GM12878 (cell line): ENCODE results near the gene LDB2. TPM values are rescaled to one million over a fixed set of nuclear protein-coding genes. Genes with fewer than 3 reads are reported as not detected.

Source experiments
- ATAC-seq: fragments of 200-7000 bp; cut with Tn5 transposase; 3 replicates; pipeline ENCODE4 v1.9.1; 2020; ENCODE audit warnings: mild to moderate bottlenecking, moderate library complexity
- BruUV-seq: library from RNA; stranded (reverse); fragments of 400-500 nt; replicated peaks from 2 replicates; lab custom pipeline; 2021; lab: Mats Ljungman, UMichigan
- CTCF ChIA-PET: fragments of 300-600 bp; sonication (Branson Sonifier 250); formaldehyde crosslinking; extraction: SDS; loops from one replicate; lab custom pipeline; 2021; ENCODE audit warnings: inconsistent platforms; lab: Yijun Ruan, JAX
- POLR2A ChIA-PET: fragments of 350-600 bp; formaldehyde crosslinking; extraction: SDS; loops from one replicate; lab custom pipeline; 2021; ENCODE audit warnings: inconsistent platforms; lab: Charles Lee
- RAD21 ChIA-PET: fragments of 300-600 bp; sonication (Branson Sonifier 250); formaldehyde crosslinking; loops from one replicate; lab custom pipeline; 2023; ENCODE audit warnings: antibody characterized with exemption; ENCODE audit not compliant: unreplicated experiment; lab: Charles Lee
- SMC1A ChIA-PET: fragments of 300-600 bp; sonication (Branson Sonifier 250); formaldehyde crosslinking; loops from one replicate; lab custom pipeline; 2023; ENCODE audit not compliant: unreplicated experiment, uncharacterized antibody; lab: Charles Lee
- DNase-seq: peaks from one replicate; pipeline ENCODE4 v3.0.0-alpha.2; 2011; ENCODE audit warnings: low read depth, low spot score
- FAIRE-seq: peaks from 3 replicates; lab custom pipeline; 2011; peaks lifted over from hg19 to GRCh38; lab: Jason Lieb, UNC
- H2AFZ ChIP-seq: 2 replicates; pipeline ENCODE4 v1.6.0; 2011; ENCODE audit warnings: low read depth, low read length, control low read depth; ENCODE audit not compliant: control insufficient read depth
- H3K27ac ChIP-seq: 2 replicates; pipeline ENCODE4 v1.5.1; 2011; ENCODE audit warnings: control low read depth; ENCODE audit not compliant: control insufficient read depth, insufficient read depth
- H3K27me3 ChIP-seq, 2 experiments: replicated peaks in 1 of 2; 2 replicates each; pipeline versions ENCODE4 v1.6.0 to v1.6.1; 2011; ENCODE audit warnings: low read length in 1 of 2; ENCODE audit not compliant: control insufficient read depth in 2 of 2, insufficient read depth in 2 of 2
- H3K36me3 ChIP-seq, 2 experiments: 2 replicates each; pipeline ENCODE4 v1.5.1; 2011; ENCODE audit warnings: low read length in 1 of 2; ENCODE audit not compliant: control insufficient read depth in 2 of 2, insufficient read depth in 2 of 2
- H3K4me1 ChIP-seq: 2 replicates; pipeline ENCODE4 v1.6.1; 2011; ENCODE audit warnings: mild to moderate bottlenecking, low read length, moderate library complexity, mixed read lengths; ENCODE audit not compliant: control insufficient read depth, insufficient read depth
- H3K4me2 ChIP-seq: 2 replicates; pipeline ENCODE4 v1.6.0; 2011; ENCODE audit warnings: control low read depth; ENCODE audit not compliant: control insufficient read depth, insufficient read depth
- H3K4me3 ChIP-seq: fragments of 200-600 bp; sonication (generic); 2 replicates; pipeline ENCODE4 v1.5.1; 2016
- H3K79me2 ChIP-seq: 2 replicates; pipeline ENCODE4 v1.6.0; 2011; ENCODE audit warnings: low read length; ENCODE audit not compliant: control insufficient read depth, insufficient read depth
- H3K9ac ChIP-seq: 2 replicates; pipeline ENCODE4 v1.8.0; 2011; ENCODE audit warnings: low read length, control low read depth, mixed read lengths; ENCODE audit not compliant: control insufficient read depth, insufficient read depth
- H3K9me3 ChIP-seq: replicated peaks from 3 replicates; pipeline ENCODE4 v1.5.1; 2011; ENCODE audit warnings: mild to moderate bottlenecking, low read length; ENCODE audit not compliant: control insufficient read depth, insufficient read depth
- H4K20me1 ChIP-seq: 2 replicates; pipeline ENCODE4 v1.6.0; 2011; ENCODE audit not compliant: control insufficient read depth, insufficient read depth
- CBX3 ChIP-seq: fragments of 200-600 bp; sonication (generic); IDR thresholded peaks from 2 replicates; pipeline ENCODE4 v1.6.1; 2016; ENCODE audit warnings: low read depth, borderline replicate concordance
- CTCF ChIP-seq, 3 experiments: IDR thresholded peaks in 2 of 3; conservative IDR thresholded peaks in 1 of 3; 2 replicates each; pipeline ENCODE4 v1.5.1; 2011; ENCODE audit warnings: low read depth in 3 of 3, low read length in 3 of 3, mild to moderate bottlenecking in 3 of 3, control low read depth in 2 of 3, moderate library complexity in 2 of 3, inconsistent platforms in 1 of 3, mixed read lengths in 1 of 3; ENCODE audit not compliant: control insufficient read depth in 2 of 3, insufficient read depth in 1 of 3; ENCODE audit errors: extremely low read depth in 1 of 3
- EZH2 ChIP-seq: IDR thresholded peaks from 2 replicates; pipeline ENCODE4 v1.6.1; 2012; ENCODE audit warnings: low read depth, mild to moderate bottlenecking, control low read depth, inconsistent platforms, low read length, borderline replicate concordance; ENCODE audit not compliant: control insufficient read depth
- FOXK2 ChIP-seq: fragments of 450-650 bp; IDR thresholded peaks from 2 replicates; pipeline ENCODE4 v1.6.1; 2017; ENCODE audit warnings: mild to moderate bottlenecking, moderate library complexity
- HDAC6 ChIP-seq: fragments of 200-600 bp; sonication (generic); IDR thresholded peaks from one replicate; pipeline ENCODE4 v1.8.0; 2017; ENCODE audit warnings: antibody characterized with exemption; ENCODE audit not compliant: unreplicated experiment
- IKZF1 ChIP-seq: fragments of 450-650 bp; conservative IDR thresholded peaks from 2 replicates; pipeline ENCODE4 v1.6.1; 2017; ENCODE audit warnings: antibody characterized with exemption, mild to moderate bottlenecking
- IRF5 ChIP-seq: fragments of 450-650 bp; IDR thresholded peaks from 2 replicates; pipeline ENCODE4 v1.6.1; 2017; ENCODE audit warnings: borderline replicate concordance
- POLR2AphosphoS5 ChIP-seq: IDR thresholded peaks from 2 replicates; pipeline ENCODE4 v1.6.1; 2011; ENCODE audit warnings: mild to moderate bottlenecking, low read length, inconsistent platforms
- RFX5 ChIP-seq: IDR thresholded peaks from 2 replicates; pipeline ENCODE4 v1.6.1; 2011; ENCODE audit warnings: low read depth, low read length, improper control_type of control experiment
- TCF7 ChIP-seq: IDR thresholded peaks from 2 replicates; pipeline ENCODE4 v1.6.1; 2014; ENCODE audit warnings: antibody characterized with exemption, borderline replicate concordance
- WRNIP1 ChIP-seq: IDR thresholded peaks from 2 replicates; pipeline ENCODE4 v1.6.1; 2011; ENCODE audit warnings: low read depth, low read length, improper control_type of control experiment, borderline replicate concordance
- ZBTB33 ChIP-seq: fragments of 450-650 bp; IDR thresholded peaks from 2 replicates; pipeline ENCODE4 v1.6.1; 2017; ENCODE audit warnings: mild to moderate bottlenecking
- ZBTB4 ChIP-seq: fragments of 450-650 bp; formaldehyde crosslinking; IDR thresholded peaks from 2 replicates; pipeline ENCODE4 v1.4.0; 2022; ENCODE audit warnings: mild to moderate bottlenecking, moderate library complexity
- WGBS: methylation state at CpG from one replicate; pipeline ENCODE4 v1.1.6; 2016; ENCODE audit warnings: low lambda C conversion rate; ENCODE audit not compliant: insufficient replicate concordance, insufficient coverage; ENCODE audit errors: missing lambda C conversion rate; 5-methylcytosine and 5-hydroxymethylcytosine counted together
- in situ Hi-C: fragments of 300-500 bp; cut with MboI; formaldehyde crosslinking; loops from 9 replicates; pipeline ENCODE4 v1.14.3; 2018; ENCODE audit warnings: mixed read lengths
- intact Hi-C: fragments of 100-400 bp; cut with micrococcal nuclease; formaldehyde crosslinking; loops from one replicate; pipeline ENCODE4 v1.14.2; 2022; ENCODE audit not compliant: unreplicated experiment
- polyA plus RNA-seq, 11 experiments: library from polyadenylated mRNA; depleted of rRNA in 4 of 11; unstranded in 6 of 11; stranded (reverse) in 5 of 11; fragments of >200 nt; fragmentation: Nextera tagmentation in 4 of 11; fragmentation: Illumina TruSeq in 1 of 11; extraction: Ambion mirVana in 4 of 11; extraction: Trizol in 1 of 11; gene quantifications; 1 replicate in 1 of 11; 2 replicates in 10 of 11; pipeline versions ENCODE4 v1.2.1 to v1.2.3, GENCODE V29; 2011 to 2016; ENCODE audit warnings: inconsistent platforms in 2 of 11, missing spikeins in 2 of 11, low read depth in 1 of 11
- total RNA-seq, 4 experiments: library from RNA; depleted of rRNA in 3 of 4; stranded (reverse); fragments of >200 nt in 3 of 4; fragmentation: Illumina TruSeq in 1 of 4; extraction: Trizol in 1 of 4; gene quantifications; 2 replicates each; pipeline versions ENCODE4 v1.2.1 to v1.2.3, GENCODE V29; 2013 to 2021

LDB2 gene
- total and polyA plus RNA-seq, 10 of the 15 experiments (the other 5 are each of a cell fraction or from before 2014, with no cell fraction given) = 0.15 TPM; not detected in 9

GRCh38 chr4:16695896-16696295 lies 202.5 kb downstream of the LDB2 start (continued):
- TF ChIP-seq FOXK2 = no peak

GRCh38 chr4:16694884-16695276 lies 203.6 kb downstream of the LDB2 start:
- Histone ChIP-seq H3K4me2 (no peak overlapping the region), H2AFZ (no peak overlapping the region), H3K36me3 (no peaks in the 10 kb centered on the region), H4K20me1 (no peaks in the 10 kb centered on the region), H3K9me3 (no peaks in the 10 kb centered on the region), H3K27me3 (no peaks in the 10 kb centered on the region), H3K4me1 (no peaks in the 10 kb centered on the region), H3K27ac (no peak overlapping the region), H3K4me3 (no peak overlapping the region), H3K9ac (no peak overlapping the region), H3K79me2 (no peaks in the 10 kb centered on the region)
- ATAC-seq (no peak), DNase-seq (no peak), FAIRE-seq (no peak)
- CTCF ChIA-PET = no interaction called here
- BruUV-seq = no TSS peak
- intact Hi-C loops (no loop called here), in situ Hi-C loops (no loop called here)
- SMC1A ChIA-PET = no interaction called here
- 27% methylated on average over 4 of the region's 4 CpGs for WGBS
- POLR2A ChIA-PET = no interaction called here
- RAD21 ChIA-PET = no interaction called here
- TF ChIP-seq RFX5 (no peak), ZBTB33 (no peak), IRF5 (no peak), CBX3 (no peak), HDAC6 (no peak), EZH2 (no peak), FOXK2 (no peak), ZBTB4 (no peak), TCF7 (no peak), WRNIP1 (no peak), IKZF1 (no peak), CTCF (IDR thresholded peaks at IDR 0.05 in 2 of 3, conservative IDR thresholded peaks at IDR 0.05 in 1 of 3; ENCODE audit: control insufficient read depth in 2 of 3, extremely low read depth in 1 of 3, insufficient read depth in 1 of 3, low read depth in 3 of 3, low read length in 3 of 3) (no peak), POLR2AphosphoS5 (no peak)
